ENCODE measurements around the gene TOX2.

- peak; percentile 72 for TF ChIP-seq EZH2 (IDR thresholded peaks at IDR 0.05; ENCODE audit: insufficient read depth, low read length)
- TF ChIP-seq CTCF (IDR thresholded peaks at IDR 0.05; ENCODE audit: insufficient read depth, low read depth, low read length) = no peak
Observed at GRCh38 chr20:43915211-43916072, 790 bp downstream of the TOX2 start.
